Transverse colon (tissue), 4 donors: ENCODE measurements around the gene ARL8B. TPM values are rescaled to one million over a fixed set of nuclear protein-coding genes. Genes with fewer than 3 reads are reported as not detected.

Experiments
- DNase-seq: peaks from one replicate; pipeline ENCODE4 v3.0.0-alpha.2; 2019
- H3K27ac ChIP-seq, 4 donors: fragments of 200-600 bp; sonication (generic); 2 replicates each; pipeline ENCODE4 v1.5.1; 2016 to 2018; ENCODE audit warnings: inconsistent platforms in 4 of 4
- H3K27me3 ChIP-seq: fragments of 200-600 bp; sonication (generic); 2 replicates; pipeline ENCODE4 v1.5.1; 2017; ENCODE audit warnings: inconsistent platforms
- H3K36me3 ChIP-seq, 4 donors: fragments of 200-600 bp; sonication (generic); 2 replicates each; pipeline ENCODE4 v1.5.1; 2017 to 2019; ENCODE audit warnings: inconsistent platforms in 4 of 4
- H3K4me1 ChIP-seq, 4 donors: fragments of 200-600 bp; sonication (generic); 2 replicates each; pipeline ENCODE4 v1.5.1; 2017 to 2020; ENCODE audit warnings: inconsistent platforms in 4 of 4
- H3K4me3 ChIP-seq, 4 donors: fragments of 200-600 bp; sonication (generic); 1 replicate in 1 of 4; 2 replicates in 3 of 4; pipeline versions ENCODE4 v1.5.1 to v1.6.1; 2017 to 2019; ENCODE audit warnings: inconsistent platforms in 4 of 4
- H3K9me3 ChIP-seq, 2 donors: fragments of 200-600 bp; sonication (generic); 2 replicates each; pipeline ENCODE4 v1.5.1; 2017 to 2019; ENCODE audit warnings: inconsistent platforms in 2 of 2
- EP300 ChIP-seq: sonication (generic); formaldehyde crosslinking; IDR thresholded peaks from one replicate; pipeline ENCODE4 v1.6.1; 2017; ENCODE audit warnings: antibody characterized with exemption, low read depth
- POLR2A ChIP-seq: fragments of 450-650 bp; IDR thresholded peaks from one replicate; pipeline ENCODE4 v1.6.1; 2016; ENCODE audit warnings: antibody characterized with exemption, mild to moderate bottlenecking, moderate library complexity
- POLR2AphosphoS5 ChIP-seq, 3 donors: sonication (generic); formaldehyde crosslinking; IDR thresholded peaks; one replicate each; pipeline ENCODE4 v1.6.1; 2016; ENCODE audit warnings: antibody characterized with exemption in 3 of 3
- WGBS, 2 donors: methylation state at CpG; one replicate each; pipeline ENCODE4 v1.1.5; 2018; ENCODE audit warnings: low coverage in 1 of 2; 5-methylcytosine and 5-hydroxymethylcytosine counted together
- in situ Hi-C, 4 donors: fragments of 200-750 bp; cut with MboI; loops; one replicate each; pipeline versions ENCODE4 v1.15.0 to v1.15.1; 2017; ENCODE audit warnings: low sequenced_read_pairs in 3 of 4, low pct_ligation_motif_present in 1 of 4, low pct_unique_long_range_greater_than_20kb in 1 of 4
- intact Hi-C: fragments of 100-400 bp; cut with DNase I; formaldehyde crosslinking; loops from one replicate; pipeline ENCODE4 v1.15.1; 2023; ENCODE audit warnings: low total_unique reads
- total RNA-seq, 4 donors: library from RNA; depleted of rRNA; stranded (reverse); fragments of >200 nt; gene quantifications; one replicate each; pipeline ENCODE4 v1.1.0, GENCODE V29; 2016
- TF ChIP-seq, protein P1 (sequence below), 5 experiments: fragments of 200-600 bp in 3 of 5; fragments of 450-650 bp in 2 of 5; sonication (generic) in 3 of 5; IDR thresholded peaks; 1 replicate in 2 of 5; 2 replicates in 3 of 5; pipeline ENCODE4 v1.5.1; 2016 to 2017; ENCODE audit warnings: antibody characterized with exemption in 5 of 5, inconsistent platforms in 3 of 5, mild to moderate bottlenecking in 2 of 5, moderate library complexity in 1 of 5

The ARL8B gene
- total RNA-seq, 4 donors from 2014 or later = 13.1 to 47.2 (median 31.9) TPM

DNA sequence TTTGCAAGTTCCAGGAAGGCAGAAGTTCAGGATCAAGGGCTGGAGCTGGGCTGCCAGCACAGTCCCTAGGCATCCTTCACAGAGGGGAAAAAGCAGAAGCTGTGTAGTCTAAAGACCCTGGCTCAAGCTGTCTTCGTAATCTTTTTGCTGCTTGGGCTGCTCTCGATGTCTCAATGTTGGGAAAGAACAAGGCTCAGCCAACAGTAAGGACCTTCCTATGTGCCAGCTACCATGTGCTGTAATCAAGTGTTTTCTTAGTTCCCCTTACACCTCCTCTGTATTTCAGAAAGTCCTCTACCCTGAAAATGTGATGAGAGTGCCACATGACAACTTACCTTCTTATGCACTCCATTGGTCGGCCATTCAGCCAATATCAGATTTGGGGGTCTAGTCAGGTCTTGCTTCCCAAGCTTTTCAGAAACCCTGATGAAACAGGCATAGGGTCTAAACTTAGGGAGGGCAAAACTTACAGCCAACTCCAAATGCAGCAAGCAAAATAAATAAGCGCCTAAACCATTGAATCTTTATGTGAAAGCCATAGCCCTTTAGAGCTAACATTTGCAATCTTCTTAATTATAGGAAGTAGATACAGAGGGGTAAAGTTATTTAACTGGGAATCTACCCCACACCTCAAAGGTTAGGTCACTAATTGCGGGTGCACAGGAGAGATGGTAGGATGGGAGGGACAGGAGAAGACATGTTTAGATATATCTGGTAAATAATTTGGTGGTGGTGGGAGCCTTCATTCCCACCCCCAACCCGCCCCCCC lies 64.2 kb downstream of the ARL8B start:
- Histone ChIP-seq H3K27ac (peak overlapping the region; percentile 98 to 100 (median 98)), H3K36me3 (peaks cover 0 to 4% (median 0%) of the 10 kb centered on the region in 4 donors), H3K4me3 (peak overlapping the region in 3 of 4 donors; percentile 96 to 100 (median 99)), H3K4me1 (peaks cover 10 to 41% (median 16%) of the 10 kb centered on the region in 4 donors), H3K27me3 (no peaks in the 10 kb centered on the region), H3K9me3 (no peaks in the 10 kb centered on the region)
- WGBS, 2 donors = 22 to 58% methylated on average over 3 to 6 of the region's 6 CpGs
- in situ Hi-C loops (no loop called here), intact Hi-C loops (loop anchor here (5.0 kb wide), 1 partner anchor 64 kb away; the partner anchor contains the start of gene ARL8B)
- DNase-seq = no peak
- TF ChIP-seq POLR2A (no peak), EP300 (no peak), POLR2AphosphoS5 (IDR thresholded peaks at IDR 0.05) (no peak)
- TF ChIP-seq, protein P1, sequence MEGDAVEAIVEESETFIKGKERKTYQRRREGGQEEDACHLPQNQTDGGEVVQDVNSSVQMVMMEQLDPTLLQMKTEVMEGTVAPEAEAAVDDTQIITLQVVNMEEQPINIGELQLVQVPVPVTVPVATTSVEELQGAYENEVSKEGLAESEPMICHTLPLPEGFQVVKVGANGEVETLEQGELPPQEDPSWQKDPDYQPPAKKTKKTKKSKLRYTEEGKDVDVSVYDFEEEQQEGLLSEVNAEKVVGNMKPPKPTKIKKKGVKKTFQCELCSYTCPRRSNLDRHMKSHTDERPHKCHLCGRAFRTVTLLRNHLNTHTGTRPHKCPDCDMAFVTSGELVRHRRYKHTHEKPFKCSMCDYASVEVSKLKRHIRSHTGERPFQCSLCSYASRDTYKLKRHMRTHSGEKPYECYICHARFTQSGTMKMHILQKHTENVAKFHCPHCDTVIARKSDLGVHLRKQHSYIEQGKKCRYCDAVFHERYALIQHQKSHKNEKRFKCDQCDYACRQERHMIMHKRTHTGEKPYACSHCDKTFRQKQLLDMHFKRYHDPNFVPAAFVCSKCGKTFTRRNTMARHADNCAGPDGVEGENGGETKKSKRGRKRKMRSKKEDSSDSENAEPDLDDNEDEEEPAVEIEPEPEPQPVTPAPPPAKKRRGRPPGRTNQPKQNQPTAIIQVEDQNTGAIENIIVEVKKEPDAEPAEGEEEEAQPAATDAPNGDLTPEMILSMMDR (IDR thresholded peaks at IDR 0.05) = no peak

- Histone ChIP-seq H3K4me3 (peak overlapping the region; percentile 52 to 100 (median 98)), H3K27ac (peak overlapping the region; percentile 98 to 100 (median 98)), H3K27me3 (no peaks in the 10 kb centered on the region), H3K4me1 (peaks cover 10 to 46% (median 16%) of the 10 kb centered on the region in 4 donors), H3K9me3 (no peaks in the 10 kb centered on the region), H3K36me3 (peaks cover 0 to 1% (median 0%) of the 10 kb centered on the region in 4 donors)
- in situ Hi-C loops (no loop called here), intact Hi-C loops (loop anchor here (5.0 kb wide), 1 partner anchor 65 kb away; the partner anchor contains the start of gene ARL8B)
- DNase-seq = no peak
- WGBS, 2 donors = 0 to 3% methylated on average over 2 to 8 of the region's 8 CpGs
- no peak for TF ChIP-seq EP300
- no peak for TF ChIP-seq POLR2AphosphoS5 (IDR thresholded peaks at IDR 0.05)
- TF ChIP-seq, protein P1 (IDR thresholded peaks at IDR 0.05) = no peak
- TF ChIP-seq POLR2A = no peak
These were observed 64.7 kb downstream of the ARL8B start for GRCh38 chr3:5186858-5187155.

- Histone ChIP-seq H3K4me1 (peaks cover 10 to 51% (median 16%) of the 10 kb centered on the region in 4 donors), H3K36me3 (no peaks in the 10 kb centered on the region), H3K27me3 (no peaks in the 10 kb centered on the region), H3K9me3 (no peaks in the 10 kb centered on the region), H3K4me3 (peak within 1 kb of the TSS; percentile 96 to 100 (median 98)), H3K27ac (peak within 1 kb of the TSS; percentile 98 to 100 (median 98))
- intact Hi-C loops = loop anchor here (5.0 kb wide), 1 partner anchor 65 kb away; the partner anchor contains the start of gene ARL8B
- DNase-seq = peak; percentile 97
- WGBS, 2 donors = 0% methylated on average over 2 to 57 of the region's 78 CpGs
- in situ Hi-C loops = no loop called here
- TF ChIP-seq EP300 (no peak), POLR2AphosphoS5 (IDR thresholded peaks at IDR 0.05) (peak; percentile 81 to 85 (median 84)), POLR2A (peak; percentile 84)
- TF ChIP-seq, protein P1 (IDR thresholded peaks at IDR 0.05) = no peak
These were observed 65.2 kb downstream of the ARL8B start, which contains the start of gene EDEM1 for GRCh38 chr3:5187156-5187919. Gene EDEM1 (plus strand): TSS chr3:5187707. CDS start chr3:5187806, 99 bp downstream.

DNA sequence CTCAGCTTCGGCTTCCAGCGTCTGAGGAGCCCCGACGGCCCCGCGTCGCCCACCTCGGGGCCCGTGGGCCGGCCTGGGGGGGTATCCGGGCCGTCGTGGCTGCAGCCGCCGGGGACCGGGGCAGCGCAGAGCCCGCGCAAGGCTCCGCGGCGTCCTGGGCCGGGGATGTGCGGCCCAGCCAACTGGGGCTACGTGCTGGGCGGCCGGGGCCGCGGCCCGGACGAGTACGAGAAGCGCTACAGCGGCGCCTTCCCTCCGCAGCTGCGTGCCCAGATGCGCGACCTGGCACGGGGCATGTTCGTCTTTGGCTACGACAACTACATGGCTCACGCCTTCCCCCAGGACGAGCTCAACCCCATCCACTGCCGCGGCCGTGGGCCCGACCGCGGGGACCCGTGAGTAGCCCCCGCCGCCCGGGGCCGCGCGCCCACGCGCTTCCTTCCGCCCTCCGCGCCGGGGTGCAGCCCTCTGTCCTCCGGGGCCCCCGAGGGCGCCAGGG lies 65.9 kb downstream of the ARL8B start:
- WGBS, 2 donors = 1% methylated on average over 34 of the region's 66 CpGs; no CpG with 5 or more reads in 1 of the 2 donors
- Histone ChIP-seq H3K27ac (peak overlapping the region; percentile 98 to 100 (median 98)), H3K27me3 (no peaks in the 10 kb centered on the region), H3K4me3 (peak overlapping the region; percentile 96 to 100 (median 98)), H3K4me1 (peaks cover 10 to 58% (median 16%) of the 10 kb centered on the region in 4 donors), H3K36me3 (no peaks in the 10 kb centered on the region), H3K9me3 (no peaks in the 10 kb centered on the region)
- TF ChIP-seq POLR2A (no peak), POLR2AphosphoS5 (IDR thresholded peaks at IDR 0.05) (no peak), EP300 (no peak)
- TF ChIP-seq, protein P1 (IDR thresholded peaks at IDR 0.05) = no peak
- peak; percentile 38 for DNase-seq
- intact Hi-C loops (loop anchor here (5.0 kb wide), 1 partner anchor 66 kb away; the partner anchor contains the start of gene ARL8B), in situ Hi-C loops (no loop called here)
